ENCODE results near the gene CELF4.

GRCh38 chr18:37276111-37276890 is 289.3 kb downstream of the CELF4 start:
- TF ChIP-seq EZH2 (IDR thresholded peaks at IDR 0.05; ENCODE audit: insufficient read depth, poor library complexity, severe bottlenecking) = no peak
- no peak for TF ChIP-seq EZH2phosphoT487 (IDR thresholded peaks at IDR 0.05; ENCODE audit: insufficient read depth, low read depth)

Data from GM23248 (cell line).